GM12872 (cell line): ENCODE results near the gene XRN1.

ENCODE experiments used
- CTCF ChIP-seq: IDR thresholded peaks from 3 replicates; pipeline ENCODE4 v1.5.1; 2011; ENCODE audit warnings: low read depth, mild to moderate bottlenecking, low read length, moderate library complexity; ENCODE audit not compliant: insufficient read depth

Gene XRN1, protein sequence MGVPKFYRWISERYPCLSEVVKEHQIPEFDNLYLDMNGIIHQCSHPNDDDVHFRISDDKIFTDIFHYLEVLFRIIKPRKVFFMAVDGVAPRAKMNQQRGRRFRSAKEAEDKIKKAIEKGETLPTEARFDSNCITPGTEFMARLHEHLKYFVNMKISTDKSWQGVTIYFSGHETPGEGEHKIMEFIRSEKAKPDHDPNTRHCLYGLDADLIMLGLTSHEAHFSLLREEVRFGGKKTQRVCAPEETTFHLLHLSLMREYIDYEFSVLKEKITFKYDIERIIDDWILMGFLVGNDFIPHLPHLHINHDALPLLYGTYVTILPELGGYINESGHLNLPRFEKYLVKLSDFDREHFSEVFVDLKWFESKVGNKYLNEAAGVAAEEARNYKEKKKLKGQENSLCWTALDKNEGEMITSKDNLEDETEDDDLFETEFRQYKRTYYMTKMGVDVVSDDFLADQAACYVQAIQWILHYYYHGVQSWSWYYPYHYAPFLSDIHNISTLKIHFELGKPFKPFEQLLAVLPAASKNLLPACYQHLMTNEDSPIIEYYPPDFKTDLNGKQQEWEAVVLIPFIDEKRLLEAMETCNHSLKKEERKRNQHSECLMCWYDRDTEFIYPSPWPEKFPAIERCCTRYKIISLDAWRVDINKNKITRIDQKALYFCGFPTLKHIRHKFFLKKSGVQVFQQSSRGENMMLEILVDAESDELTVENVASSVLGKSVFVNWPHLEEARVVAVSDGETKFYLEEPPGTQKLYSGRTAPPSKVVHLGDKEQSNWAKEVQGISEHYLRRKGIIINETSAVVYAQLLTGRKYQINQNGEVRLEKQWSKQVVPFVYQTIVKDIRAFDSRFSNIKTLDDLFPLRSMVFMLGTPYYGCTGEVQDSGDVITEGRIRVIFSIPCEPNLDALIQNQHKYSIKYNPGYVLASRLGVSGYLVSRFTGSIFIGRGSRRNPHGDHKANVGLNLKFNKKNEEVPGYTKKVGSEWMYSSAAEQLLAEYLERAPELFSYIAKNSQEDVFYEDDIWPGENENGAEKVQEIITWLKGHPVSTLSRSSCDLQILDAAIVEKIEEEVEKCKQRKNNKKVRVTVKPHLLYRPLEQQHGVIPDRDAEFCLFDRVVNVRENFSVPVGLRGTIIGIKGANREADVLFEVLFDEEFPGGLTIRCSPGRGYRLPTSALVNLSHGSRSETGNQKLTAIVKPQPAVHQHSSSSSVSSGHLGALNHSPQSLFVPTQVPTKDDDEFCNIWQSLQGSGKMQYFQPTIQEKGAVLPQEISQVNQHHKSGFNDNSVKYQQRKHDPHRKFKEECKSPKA (N-terminal part only)

DNA sequence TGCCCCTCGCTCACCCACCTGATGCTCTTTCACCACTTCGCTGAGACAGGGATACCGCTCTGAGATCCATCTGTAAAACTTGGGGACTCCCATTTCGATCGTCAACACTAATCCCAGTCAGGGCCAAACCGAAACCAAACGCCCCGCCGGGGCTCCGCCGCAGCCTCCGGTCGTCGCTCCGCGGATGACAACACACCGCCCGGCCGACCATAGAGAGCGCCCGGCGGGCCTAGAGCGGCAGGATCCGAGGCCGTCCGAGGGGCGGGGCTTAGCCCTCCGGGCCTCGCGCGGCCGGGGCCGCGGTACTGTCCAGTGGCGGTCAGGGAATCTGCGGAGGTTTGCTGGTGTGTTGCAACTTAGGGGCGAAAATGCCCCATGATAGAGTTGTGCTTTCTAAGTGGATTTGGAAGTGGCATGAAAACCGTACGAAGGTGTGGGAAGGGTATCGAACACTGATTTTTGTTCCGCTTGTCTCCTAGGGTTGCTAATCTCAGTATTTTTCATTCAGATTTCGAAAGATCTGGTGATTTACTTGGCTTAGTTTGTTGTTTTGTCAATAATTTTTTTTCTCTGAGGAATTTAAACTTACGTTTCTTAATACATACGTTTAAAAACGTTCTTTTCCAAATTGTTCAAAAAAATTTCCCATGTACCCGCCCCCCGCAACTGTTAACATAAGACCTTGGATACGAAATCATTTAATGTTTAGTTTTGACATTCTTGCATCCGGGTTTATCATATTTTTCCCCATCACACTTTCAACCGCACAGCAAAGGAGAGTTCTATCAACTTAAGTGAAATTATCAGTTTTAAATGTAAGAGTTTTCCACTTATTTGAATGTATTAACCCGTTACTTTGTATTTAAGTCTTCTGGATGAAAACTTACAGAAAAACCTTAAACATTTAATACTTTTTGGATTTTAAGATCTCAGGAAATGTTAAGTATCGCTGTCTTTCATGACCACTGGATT, at the start of gene XRN1:
Gene XRN1, minus strand, starts transcription at position 186 of the 972 bp plus-strand sequence. Its CDS starts 93 bp downstream, at position 93.
- TF ChIP-seq CTCF, result no peak

DNA sequence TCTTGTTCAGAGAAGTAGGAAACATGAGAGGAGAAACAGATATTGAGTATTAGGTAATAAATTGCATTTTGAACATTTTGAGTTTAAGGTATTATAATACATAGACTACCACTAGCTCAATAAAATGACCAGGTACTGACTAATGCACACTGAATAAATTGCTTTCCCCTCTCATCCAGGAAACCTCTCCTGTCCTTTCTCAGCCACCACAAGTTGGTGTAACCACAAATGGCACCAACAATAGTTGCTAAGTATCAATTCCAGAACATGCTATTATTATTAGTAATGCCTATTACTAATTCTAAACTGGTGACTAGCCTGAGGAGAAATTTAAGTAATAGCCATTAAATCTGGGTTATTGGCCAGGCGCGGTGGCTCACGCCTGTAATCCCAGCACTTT, 47.3 kb upstream of the XRN1 start:
- TF ChIP-seq CTCF, result no peak

- TF ChIP-seq CTCF, result no peak
Observed at GRCh38 chr3:142492184-142492583, 44.3 kb upstream of the XRN1 start.

DNA sequence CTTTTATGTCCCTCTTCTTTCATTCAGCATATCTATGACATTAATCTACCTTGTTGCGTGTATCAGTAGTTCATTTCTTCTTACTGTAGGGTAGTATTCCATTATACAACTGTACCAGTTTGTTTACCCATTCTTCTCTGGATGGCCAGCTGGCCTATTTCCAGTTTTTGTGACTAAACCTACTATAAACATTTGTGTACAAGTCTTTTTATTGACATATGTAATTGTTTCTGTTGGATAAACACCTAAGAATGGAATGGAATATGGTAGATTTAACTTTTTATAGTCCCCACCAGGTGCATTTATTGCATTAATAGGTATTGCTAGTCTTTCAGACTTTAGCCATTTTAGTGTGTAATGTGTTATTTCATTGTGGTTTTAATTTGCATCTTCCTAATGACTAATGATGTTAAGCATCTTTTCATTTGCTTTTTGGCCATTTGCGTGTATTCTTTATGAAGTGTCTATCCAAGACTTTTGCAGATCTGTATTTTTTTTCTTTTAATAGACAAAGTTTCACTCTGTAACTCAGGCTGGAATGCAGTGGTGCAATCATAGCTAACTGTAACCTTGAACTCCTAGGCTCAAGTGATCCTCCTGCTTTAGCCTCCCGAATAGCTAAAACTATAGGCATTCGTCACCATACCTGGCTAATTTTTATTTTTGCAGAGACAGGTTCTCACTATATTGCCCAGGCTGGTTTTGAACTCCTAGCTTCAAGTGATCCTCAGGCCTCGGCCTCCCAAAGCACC, 41.9 kb upstream of the XRN1 start:
- no peak for TF ChIP-seq CTCF

GRCh38 chr3:142484912-142485435, 37.1 kb upstream of the XRN1 start:
- TF ChIP-seq CTCF, result no peak

DNA sequence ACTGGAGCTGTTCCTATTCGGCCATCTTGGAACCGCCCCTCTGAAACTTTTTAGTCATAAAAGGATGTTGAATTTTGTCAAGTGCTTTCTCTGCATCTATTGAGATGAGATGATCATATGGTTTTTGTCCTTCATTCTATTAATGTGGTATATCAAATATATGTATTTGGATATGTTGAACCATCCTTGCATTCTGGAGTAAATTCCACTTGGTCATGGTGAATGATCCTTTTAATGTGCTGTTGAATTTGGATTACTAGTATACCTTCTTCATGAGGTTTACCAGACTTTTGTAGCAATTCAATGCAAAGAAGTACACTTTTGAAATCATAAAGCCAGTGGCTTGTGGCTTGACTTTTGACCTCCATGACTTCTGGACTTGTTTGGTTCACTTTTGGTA, 33.4 kb upstream of the XRN1 start:
- no peak for TF ChIP-seq CTCF
